PC-9 (cell line): Measurements from ENCODE around the gene RSBN1L. TPM values are rescaled to one million over a fixed set of nuclear protein-coding genes. Genes with fewer than 3 reads are reported as not detected.

Source experiments
- BruUV-seq: library from RNA; stranded (reverse); fragments of 400-500 nt; replicated peaks from 2 replicates; lab custom pipeline; 2021; lab: Mats Ljungman, UMichigan
- CTCF ChIA-PET: fragments of 300-600 bp; sonication (Branson Sonifier 250); formaldehyde crosslinking; loops from one replicate; lab custom pipeline; 2022; ENCODE audit warnings: antibody characterized with exemption; lab: Charles Lee
- POLR2A ChIA-PET: fragments of 300-600 bp; sonication (Branson Sonifier 250); formaldehyde crosslinking; loops from one replicate; lab custom pipeline; 2022; ENCODE audit warnings: antibody characterized with exemption; ENCODE audit not compliant: unreplicated experiment; lab: Charles Lee
- DNase-seq, 2 experiments: peaks; one replicate each; pipeline versions ENCODE4 v3.0.0 to v3.0.0-alpha.2; 2015 to 2022; ENCODE audit warnings: mixed read lengths in 1 of 2
- H2AFZ ChIP-seq: fragments of 200-600 bp; sonication (generic); 2 replicates; pipeline ENCODE4 v1.8.1; 2017; ENCODE audit warnings: antibody characterized with exemption
- H3F3A ChIP-seq: fragments of 200-600 bp; sonication (generic); 2 replicates; pipeline ENCODE4 v1.8.1; 2017; ENCODE audit warnings: antibody characterized with exemption, mild to moderate bottlenecking, low read depth; ENCODE audit not compliant: insufficient read depth
- H3K27ac ChIP-seq: fragments of 200-600 bp; sonication (generic); 2 replicates; pipeline ENCODE4 v1.6.1; 2016; ENCODE audit warnings: mixed run types
- H3K27me3 ChIP-seq: fragments of 200-600 bp; sonication (generic); 2 replicates; pipeline ENCODE4 v1.6.1; 2016; ENCODE audit warnings: low read depth, mixed run types; ENCODE audit not compliant: insufficient read depth
- H3K36me3 ChIP-seq: fragments of 200-600 bp; sonication (generic); 2 replicates; pipeline ENCODE4 v1.6.1; 2016; ENCODE audit warnings: low read depth, mixed run types
- H3K4me1 ChIP-seq: fragments of 200-600 bp; sonication (generic); replicated peaks from 2 replicates; pipeline ENCODE4 v1.6.1; 2016; ENCODE audit warnings: mixed run types; ENCODE audit not compliant: insufficient read depth
- H3K4me2 ChIP-seq: fragments of 200-600 bp; sonication (generic); 2 replicates; pipeline ENCODE4 v1.6.1; 2017; ENCODE audit warnings: mixed run types
- H3K4me3 ChIP-seq: fragments of 200-600 bp; sonication (generic); 2 replicates; pipeline ENCODE4 v1.6.1; 2016; ENCODE audit warnings: mixed run types
- H3K79me2 ChIP-seq: fragments of 200-600 bp; sonication (generic); 2 replicates; pipeline ENCODE4 v1.6.1; 2017; ENCODE audit warnings: low read depth, mixed run types
- H3K9me2 ChIP-seq: fragments of 200-600 bp; sonication (generic); 2 replicates; pipeline ENCODE4 v1.8.1; 2017; ENCODE audit warnings: mild to moderate bottlenecking; ENCODE audit not compliant: insufficient read depth
- H3K9me3 ChIP-seq: fragments of 200-600 bp; sonication (generic); 2 replicates; pipeline ENCODE4 v1.8.1; 2016; ENCODE audit warnings: low read depth; ENCODE audit not compliant: insufficient read depth
- H4K20me1 ChIP-seq: fragments of 200-600 bp; sonication (generic); 2 replicates; pipeline ENCODE4 v1.8.1; 2017; ENCODE audit not compliant: insufficient read depth
- EZH2 ChIP-seq: fragments of 200-600 bp; sonication (generic); IDR thresholded peaks from 2 replicates; pipeline ENCODE4 v1.8.0; 2017; ENCODE audit warnings: antibody characterized with exemption, low read depth
- intact Hi-C: fragments of 100-400 bp; cut with micrococcal nuclease; formaldehyde crosslinking; loops from one replicate; pipeline ENCODE4 v1.10.0; 2022; ENCODE audit not compliant: unreplicated experiment
- total RNA-seq: library from RNA; stranded (reverse); gene quantifications from 2 replicates; pipeline ENCODE4 v1.2.3, GENCODE V29; 2021
- TF ChIP-seq, protein P1 (sequence below): fragments of 200-600 bp; sonication (generic); conservative IDR thresholded peaks from 2 replicates; pipeline ENCODE4 v1.6.1; 2017; ENCODE audit warnings: mixed run types, antibody characterized with exemption, mild to moderate bottlenecking, moderate library complexity

The RSBN1L gene
- total RNA-seq, 1 experiment from 2014 or later: 20.7 TPM

DNA sequence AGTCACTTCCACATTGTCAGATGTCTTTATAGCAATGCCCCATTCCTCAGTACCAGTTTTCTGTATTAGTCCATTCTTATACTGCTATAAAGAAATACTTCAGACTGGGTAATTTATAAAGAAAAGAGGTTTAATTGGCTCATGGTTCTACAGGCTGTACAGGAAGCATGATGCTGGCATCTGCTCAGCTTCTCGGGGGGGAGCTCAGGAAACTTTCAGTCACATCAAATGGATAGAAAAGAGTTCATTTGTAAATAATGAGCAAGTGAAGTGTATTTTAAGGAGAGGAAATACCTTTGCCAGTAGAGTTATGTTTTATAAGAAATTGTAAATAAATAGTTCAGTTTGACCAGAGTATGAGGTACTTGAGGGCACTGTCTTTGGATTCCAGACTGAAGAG is 51.5 kb downstream of the RSBN1L start:
- 0 out of 2 replicates have a peak, but pooled peaks cover 6% of the 10 kb centered on the region for H3K36me3 ChIP-seq
- no peak for DNase-seq
- no peaks in the 10 kb centered on the region for H3K9me2 ChIP-seq
- H3K4me3 ChIP-seq: no peak overlapping the region
- ChIA-PET CTCF (no interaction called here), POLR2A (interaction anchor here (0.5 kb wide), 1 partner anchor 20 kb away, joined by 6 read pairs; no protein-coding TSS in a partner anchor)
- TF ChIP-seq, protein P1, sequence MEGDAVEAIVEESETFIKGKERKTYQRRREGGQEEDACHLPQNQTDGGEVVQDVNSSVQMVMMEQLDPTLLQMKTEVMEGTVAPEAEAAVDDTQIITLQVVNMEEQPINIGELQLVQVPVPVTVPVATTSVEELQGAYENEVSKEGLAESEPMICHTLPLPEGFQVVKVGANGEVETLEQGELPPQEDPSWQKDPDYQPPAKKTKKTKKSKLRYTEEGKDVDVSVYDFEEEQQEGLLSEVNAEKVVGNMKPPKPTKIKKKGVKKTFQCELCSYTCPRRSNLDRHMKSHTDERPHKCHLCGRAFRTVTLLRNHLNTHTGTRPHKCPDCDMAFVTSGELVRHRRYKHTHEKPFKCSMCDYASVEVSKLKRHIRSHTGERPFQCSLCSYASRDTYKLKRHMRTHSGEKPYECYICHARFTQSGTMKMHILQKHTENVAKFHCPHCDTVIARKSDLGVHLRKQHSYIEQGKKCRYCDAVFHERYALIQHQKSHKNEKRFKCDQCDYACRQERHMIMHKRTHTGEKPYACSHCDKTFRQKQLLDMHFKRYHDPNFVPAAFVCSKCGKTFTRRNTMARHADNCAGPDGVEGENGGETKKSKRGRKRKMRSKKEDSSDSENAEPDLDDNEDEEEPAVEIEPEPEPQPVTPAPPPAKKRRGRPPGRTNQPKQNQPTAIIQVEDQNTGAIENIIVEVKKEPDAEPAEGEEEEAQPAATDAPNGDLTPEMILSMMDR: no peak
- TF ChIP-seq EZH2: no peak
- no peak overlapping the region for H3K27ac ChIP-seq
- no TSS peak for BruUV-seq
- no peaks in the 10 kb centered on the region for H3K9me3 ChIP-seq
- 0 out of 2 replicates have a peak, but pooled peaks cover 2% of the 10 kb centered on the region for H3K79me2 ChIP-seq
- H3K4me1 ChIP-seq: no peaks in the 10 kb centered on the region
- intact Hi-C loops: no loop called here
- no peak overlapping the region for H3K4me2 ChIP-seq
- H2AFZ ChIP-seq: no peak overlapping the region
- no peaks in the 10 kb centered on the region for H4K20me1 ChIP-seq
- no peaks in the 10 kb centered on the region; the same call in 1 of the 2 replicates for H3F3A ChIP-seq
- no peaks in the 10 kb centered on the region for H3K27me3 ChIP-seq

DNA sequence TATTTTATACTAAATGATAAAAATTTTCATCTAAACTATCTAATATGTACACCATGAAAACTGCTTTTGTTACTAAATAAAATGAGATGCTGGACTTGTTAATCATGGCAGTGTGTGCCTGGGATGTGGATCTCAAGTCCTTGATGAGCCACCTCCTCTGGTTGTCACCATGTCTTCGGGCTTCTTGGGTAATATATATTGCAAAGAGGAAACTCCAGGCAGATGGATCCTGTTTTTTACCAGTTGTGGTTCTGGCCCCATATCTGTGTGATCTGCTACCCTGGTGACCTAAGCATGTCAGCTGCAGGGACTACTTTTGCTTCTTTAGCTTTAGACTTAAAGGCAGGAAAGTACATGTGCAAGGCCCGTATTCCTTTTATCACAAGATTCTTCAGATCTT is 55.8 kb downstream of the RSBN1L start:
- Histone ChIP-seq H2AFZ (no peak overlapping the region), H3K79me2 (0 out of 2 replicates have a peak, but pooled peaks cover 2% of the 10 kb centered on the region), H3K9me3 (no peaks in the 10 kb centered on the region), H4K20me1 (no peaks in the 10 kb centered on the region), H3K27me3 (no peaks in the 10 kb centered on the region), H3F3A (no peaks in the 10 kb centered on the region; the same call in 1 of the 2 replicates), H3K9me2 (no peaks in the 10 kb centered on the region), H3K27ac (no peak overlapping the region), H3K4me2 (no peak overlapping the region), H3K4me1 (no peaks in the 10 kb centered on the region), H3K4me3 (no peak overlapping the region), H3K36me3 (0 out of 2 replicates have a peak, but pooled peaks cover 6% of the 10 kb centered on the region)
- CTCF ChIA-PET: no interaction called here
- TF ChIP-seq, protein P1: no peak
- TF ChIP-seq EZH2: no peak
- no peak for DNase-seq
- POLR2A ChIA-PET: no interaction called here
- intact Hi-C loops: no loop called here
- BruUV-seq: no TSS peak

DNA sequence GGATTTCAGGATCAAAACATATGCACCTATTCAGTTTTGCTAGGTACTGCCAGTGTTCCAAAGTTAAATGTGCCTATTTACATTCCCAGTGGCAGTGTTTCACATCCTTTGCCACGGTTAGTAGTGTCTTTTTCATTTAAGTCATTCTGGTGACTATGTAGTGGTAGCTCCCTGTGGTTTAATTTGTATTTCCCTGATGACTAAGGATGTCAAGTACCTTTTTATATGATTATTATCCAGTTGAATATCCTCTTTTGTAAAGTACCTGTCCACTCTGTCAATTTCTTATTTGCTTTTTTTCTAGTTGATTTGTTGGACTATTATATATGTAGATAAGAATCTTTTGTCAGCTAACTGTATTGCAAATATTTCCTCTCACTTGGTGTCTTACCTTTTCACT is 56.9 kb downstream of the RSBN1L start:
- peaks cover 3% of the 10 kb centered on the region; the same call in 1 of the 2 replicates for H3F3A ChIP-seq
- DNase-seq: no peak
- ChIA-PET POLR2A (no interaction called here), CTCF (interaction anchor here (1.4 kb wide), 1 partner anchor 102 kb away, joined by 5 read pairs; no protein-coding TSS in a partner anchor)
- intact Hi-C loops: no loop called here
- no peak overlapping the region for H2AFZ ChIP-seq
- H3K9me2 ChIP-seq: no peaks in the 10 kb centered on the region
- no peaks in the 10 kb centered on the region for H3K9me3 ChIP-seq
- H4K20me1 ChIP-seq: no peaks in the 10 kb centered on the region
- H3K27me3 ChIP-seq: no peaks in the 10 kb centered on the region
- TF ChIP-seq EZH2: no peak
- TF ChIP-seq, protein P1: no peak
- H3K4me3 ChIP-seq: no peak overlapping the region
- no peaks in the 10 kb centered on the region for H3K4me1 ChIP-seq
- H3K36me3 ChIP-seq: 0 out of 2 replicates have a peak, but pooled peaks cover 6% of the 10 kb centered on the region
- H3K27ac ChIP-seq: no peak overlapping the region
- H3K4me2 ChIP-seq: no peak overlapping the region
- BruUV-seq: no TSS peak
- H3K79me2 ChIP-seq: no peaks in the 10 kb centered on the region
